HG02588 (cell line): Measurements from ENCODE around the gene RPL26.

Experiments used
- ATAC-seq: cut with Tn5 transposase; IDR thresholded peaks from one replicate; pipeline ENCODE4 v1.9.1; 2021; ENCODE audit warnings: mild to moderate bottlenecking, moderate library complexity; ENCODE audit not compliant: unreplicated experiment

RPL26 gene

GRCh38 chr17:8383143-8383822 is at the start of gene RPL26:
TSS of gene RPL26 (minus strand) at chr17:8383193. CDS start at chr17:8382310, 883 bp downstream.
- peak; percentile 91 for ATAC-seq

- ATAC-seq: no peak
Measured at GRCh38 chr17:8430966-8431365, 48.0 kb upstream of the RPL26 start.

GRCh38 chr17:8426802-8427201 is 43.8 kb upstream of the RPL26 start:
- no peak for ATAC-seq

- ATAC-seq: no peak
Measured at GRCh38 chr17:8426094-8426720, 43.2 kb upstream of the RPL26 start.

- ATAC-seq: no peak
Measured at GRCh38 chr17:8421571-8421970, 38.6 kb upstream of the RPL26 start.

- no peak for ATAC-seq
Measured at GRCh38 chr17:8420041-8420934, 37.3 kb upstream of the RPL26 start.

- ATAC-seq: no peak
Measured at GRCh38 chr17:8419305-8419704, 36.3 kb upstream of the RPL26 start.

- no peak for ATAC-seq
Measured at GRCh38 chr17:8418471-8418870, 35.5 kb upstream of the RPL26 start.

GRCh38 chr17:8417806-8418205 is 34.8 kb upstream of the RPL26 start:
- no peak for ATAC-seq

- ATAC-seq: no peak
Measured at GRCh38 chr17:8413938-8414337, 30.9 kb upstream of the RPL26 start.

GRCh38 chr17:8413328-8413727 is 30.3 kb upstream of the RPL26 start:
- no peak for ATAC-seq

- no peak for ATAC-seq
Measured at GRCh38 chr17:8412089-8412488, 29.1 kb upstream of the RPL26 start.

- ATAC-seq: no peak
Measured at GRCh38 chr17:8410883-8411238, 27.9 kb upstream of the RPL26 start.

GRCh38 chr17:8409966-8410882 is 27.2 kb upstream of the RPL26 start:
- no peak for ATAC-seq

- ATAC-seq: no peak
Measured at GRCh38 chr17:8408371-8408770, 25.4 kb upstream of the RPL26 start.

- no peak for ATAC-seq
Measured at GRCh38 chr17:8406174-8406573, 23.2 kb upstream of the RPL26 start.

- no peak for ATAC-seq
Measured at GRCh38 chr17:8405499-8406016, 22.6 kb upstream of the RPL26 start.

GRCh38 chr17:8402921-8403536 is 20.0 kb upstream of the RPL26 start:
- ATAC-seq: no peak

GRCh38 chr17:8401107-8401506 is 18.1 kb upstream of the RPL26 start:
- ATAC-seq: no peak

GRCh38 chr17:8398980-8399379 is 16.0 kb upstream of the RPL26 start:
- no peak for ATAC-seq
